ENCODE data around the gene ESM1.

DNA sequence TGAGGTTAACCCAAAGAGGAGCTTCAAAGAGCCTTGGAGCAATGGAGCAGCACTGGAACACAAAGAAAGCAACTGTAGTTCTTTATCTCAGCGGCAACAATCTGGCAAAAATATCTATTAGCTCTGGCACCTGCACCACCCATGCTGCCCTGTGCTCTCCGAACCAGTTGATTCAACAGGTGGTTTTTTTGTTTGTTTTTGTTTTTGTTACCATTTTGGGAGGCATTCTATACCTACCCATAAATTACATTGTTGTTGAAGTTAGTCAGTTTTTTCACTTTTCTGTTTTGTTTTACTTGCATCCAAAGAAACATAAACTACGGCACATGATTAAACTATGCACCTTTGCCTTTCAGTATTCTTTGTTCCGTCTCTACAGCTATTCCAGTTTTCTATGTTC lies 16.2 kb downstream of the ESM1 start:
- TF ChIP-seq, protein P1, sequence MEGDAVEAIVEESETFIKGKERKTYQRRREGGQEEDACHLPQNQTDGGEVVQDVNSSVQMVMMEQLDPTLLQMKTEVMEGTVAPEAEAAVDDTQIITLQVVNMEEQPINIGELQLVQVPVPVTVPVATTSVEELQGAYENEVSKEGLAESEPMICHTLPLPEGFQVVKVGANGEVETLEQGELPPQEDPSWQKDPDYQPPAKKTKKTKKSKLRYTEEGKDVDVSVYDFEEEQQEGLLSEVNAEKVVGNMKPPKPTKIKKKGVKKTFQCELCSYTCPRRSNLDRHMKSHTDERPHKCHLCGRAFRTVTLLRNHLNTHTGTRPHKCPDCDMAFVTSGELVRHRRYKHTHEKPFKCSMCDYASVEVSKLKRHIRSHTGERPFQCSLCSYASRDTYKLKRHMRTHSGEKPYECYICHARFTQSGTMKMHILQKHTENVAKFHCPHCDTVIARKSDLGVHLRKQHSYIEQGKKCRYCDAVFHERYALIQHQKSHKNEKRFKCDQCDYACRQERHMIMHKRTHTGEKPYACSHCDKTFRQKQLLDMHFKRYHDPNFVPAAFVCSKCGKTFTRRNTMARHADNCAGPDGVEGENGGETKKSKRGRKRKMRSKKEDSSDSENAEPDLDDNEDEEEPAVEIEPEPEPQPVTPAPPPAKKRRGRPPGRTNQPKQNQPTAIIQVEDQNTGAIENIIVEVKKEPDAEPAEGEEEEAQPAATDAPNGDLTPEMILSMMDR (conservative IDR thresholded peaks at IDR 0.05): no peak
- TF ChIP-seq ZFX (IDR thresholded peaks at IDR 0.05): no peak

Data from C4-2B (cell line).